Activated CD8-positive, alpha-beta memory T cell treated with anti-CD3 and anti-CD28 coated beads for 24 hours (primary cell): ENCODE results near the gene DIAPH1.
A peak's percentile ranks its signal among the peaks of the same experiment; 100 is the strongest.

ENCODE experiments used
- DNase-seq: peaks from one replicate; pipeline ENCODE4 v3.0.0-alpha.2; 2020

DIAPH1 gene

GRCh38 chr5:141560725-141561483, 57.9 kb downstream of the DIAPH1 start:
- no peak for DNase-seq

DNA sequence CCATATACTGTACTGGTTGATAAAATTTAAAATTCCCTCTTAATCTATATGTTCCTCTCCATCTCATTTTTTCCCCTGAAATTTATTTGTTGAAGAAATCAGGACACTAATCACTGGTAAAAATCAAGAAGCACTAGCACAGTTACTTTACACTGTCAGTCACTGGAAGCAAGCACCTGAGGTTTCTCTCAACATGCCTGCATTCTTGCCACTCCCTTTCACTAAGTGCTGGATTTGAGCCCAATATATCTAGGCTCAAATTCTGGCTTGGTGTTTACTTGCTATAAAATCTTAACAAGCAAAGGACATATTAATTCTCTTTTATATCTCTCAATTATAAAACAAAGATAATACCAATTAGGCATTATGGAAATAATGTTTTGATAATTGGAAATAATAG, 58.6 kb downstream of the DIAPH1 start:
- DNase-seq: no peak

- DNase-seq: no peak
Measured at GRCh38 chr5:141559461-141559860, 59.3 kb downstream of the DIAPH1 start.

DNA sequence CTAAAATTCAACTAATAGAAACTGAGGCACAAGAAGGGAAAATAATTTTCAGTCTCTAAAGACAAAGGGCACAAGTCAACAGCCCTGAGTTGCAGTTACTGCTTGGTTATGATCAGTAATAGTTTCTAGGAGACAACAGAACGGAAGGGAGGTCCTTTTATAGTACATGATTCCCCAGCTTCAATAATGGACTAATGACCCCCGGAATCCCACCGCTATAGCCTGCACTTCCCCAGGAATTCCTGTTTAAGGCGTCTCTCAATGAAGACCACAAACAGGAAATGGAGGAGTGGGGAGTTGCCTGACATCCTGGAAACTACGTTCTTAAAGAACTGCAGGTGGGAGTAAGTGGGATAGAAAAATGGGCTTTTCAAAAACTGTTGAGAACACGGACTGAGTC, 60.6 kb downstream of the DIAPH1 start:
- no peak for DNase-seq

GRCh38 chr5:141557681-141558136, 61.1 kb downstream of the DIAPH1 start:
- DNase-seq: peak; percentile 89

GRCh38 chr5:141547921-141548320, 70.9 kb downstream of the DIAPH1 start:
- DNase-seq: no peak

- no peak for DNase-seq
Measured at GRCh38 chr5:141547488-141547887, 71.3 kb downstream of the DIAPH1 start.

DNA sequence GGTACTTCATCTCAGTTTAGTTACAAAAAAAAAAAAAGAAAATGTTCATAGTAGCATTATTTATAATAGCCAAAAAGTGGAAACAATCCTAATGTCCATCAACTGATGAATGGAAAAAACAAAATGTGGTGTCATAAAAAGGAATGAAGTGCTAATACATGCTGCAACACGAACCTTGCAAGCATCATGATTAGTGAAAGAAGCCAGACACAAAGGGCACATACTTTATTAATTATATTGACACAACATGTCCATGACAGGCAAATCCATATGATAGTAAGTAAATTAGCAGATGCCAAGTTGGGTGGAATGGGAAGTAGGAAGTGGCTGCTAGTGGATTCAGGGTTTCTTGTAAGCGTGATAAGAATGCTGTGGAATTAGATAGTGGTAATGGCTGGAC, 75.7 kb downstream of the DIAPH1 start:
- DNase-seq: no peak

DNA sequence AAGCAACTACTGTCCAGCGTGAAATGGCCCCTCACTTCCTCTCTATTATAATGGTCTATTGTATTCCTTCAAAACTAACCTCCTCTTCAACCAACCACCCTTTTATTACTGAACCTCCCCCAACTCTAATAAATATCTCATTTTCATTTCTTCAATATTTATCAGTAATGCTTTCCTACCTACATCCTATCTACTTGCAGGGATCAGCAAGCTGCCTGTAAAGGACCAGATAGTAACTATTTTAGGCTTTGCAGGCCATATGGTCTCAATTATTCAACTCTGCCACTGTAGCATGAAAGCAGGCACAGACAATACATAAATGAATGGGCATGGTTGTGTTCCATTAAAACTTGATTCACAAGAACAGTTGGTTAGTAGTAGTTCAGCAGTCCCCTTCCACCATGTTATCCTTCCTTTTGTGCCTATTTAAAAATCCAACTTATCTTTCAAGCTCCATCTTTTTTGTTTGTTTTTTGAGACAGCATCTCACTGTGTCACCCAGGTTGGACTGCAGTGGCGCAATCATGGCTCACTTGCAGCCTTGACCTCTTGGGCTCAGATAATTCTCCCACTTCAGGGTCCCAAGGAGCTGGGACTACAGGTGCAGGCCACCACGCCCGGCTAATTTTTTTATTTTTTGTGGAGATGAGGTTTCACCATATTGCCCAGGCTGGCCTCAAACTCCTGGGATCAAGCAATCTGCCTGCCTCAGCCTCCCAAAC, 84.1 kb downstream of the DIAPH1 start:
- no peak for DNase-seq

- DNase-seq: no peak
Measured at GRCh38 chr5:141533897-141534296, 84.9 kb downstream of the DIAPH1 start.

DNA sequence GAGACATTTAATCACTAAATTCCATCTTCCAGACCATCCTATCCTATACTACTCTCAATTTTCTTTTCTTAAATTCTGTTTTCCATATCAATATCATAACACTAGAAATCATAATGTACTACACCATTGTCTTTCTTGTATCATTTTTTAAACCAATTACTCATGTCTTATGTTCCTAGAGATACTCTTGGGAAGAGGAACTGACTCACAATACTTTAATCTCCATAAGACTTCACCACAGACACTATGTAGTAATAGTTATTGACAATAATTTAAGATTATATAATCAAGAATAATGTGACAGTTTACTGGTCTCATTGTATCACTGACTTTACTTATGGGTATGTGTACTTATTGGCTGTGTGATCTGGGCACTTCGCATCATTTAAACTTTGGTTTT, 86.1 kb downstream of the DIAPH1 start:
- DNase-seq: no peak

DNA sequence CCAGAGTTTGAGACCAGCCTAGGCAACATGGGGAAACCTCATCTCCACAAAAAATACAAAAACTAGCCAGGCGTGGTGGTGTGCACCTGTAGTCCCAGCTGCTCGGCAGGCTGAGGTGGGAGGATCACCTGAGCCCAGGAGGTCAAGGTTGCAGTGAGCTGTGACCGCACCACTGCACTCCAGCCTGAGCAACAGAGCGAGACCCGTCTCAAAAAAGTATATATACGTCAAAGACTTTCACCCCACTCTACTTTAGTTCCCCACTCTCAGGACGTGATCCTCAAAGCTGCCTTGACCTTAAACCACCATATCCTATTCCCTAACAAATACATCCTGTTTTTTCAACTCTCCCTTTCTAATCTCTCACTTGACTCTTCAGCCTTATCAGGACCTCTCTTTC, 88.9 kb downstream of the DIAPH1 start:
- no peak for DNase-seq

DNA sequence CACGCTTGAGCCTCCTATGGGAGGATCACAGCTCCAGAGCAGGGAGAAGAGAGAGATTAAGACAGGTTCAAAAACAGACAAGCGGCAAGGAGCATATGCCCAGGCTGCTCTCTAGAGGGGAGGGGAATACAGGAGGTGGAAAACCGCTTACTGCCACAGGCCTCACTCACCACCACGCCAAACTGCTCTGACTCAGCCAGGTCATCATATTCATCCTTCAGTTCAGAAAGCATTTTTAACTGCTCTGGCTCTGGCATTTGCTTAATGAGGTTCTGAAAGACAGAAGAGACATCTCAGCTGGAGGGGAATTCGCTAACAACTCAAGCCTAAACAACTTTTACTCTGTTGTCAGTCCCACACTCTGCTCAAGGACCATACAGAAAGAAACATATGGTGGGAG, 89.8 kb downstream of the DIAPH1 start:
- DNase-seq: no peak

- no peak for DNase-seq
Measured at GRCh38 chr5:141528291-141528984, 90.4 kb downstream of the DIAPH1 start.

GRCh38 chr5:141527426-141527825, 91.4 kb downstream of the DIAPH1 start:
- DNase-seq: no peak

DNA sequence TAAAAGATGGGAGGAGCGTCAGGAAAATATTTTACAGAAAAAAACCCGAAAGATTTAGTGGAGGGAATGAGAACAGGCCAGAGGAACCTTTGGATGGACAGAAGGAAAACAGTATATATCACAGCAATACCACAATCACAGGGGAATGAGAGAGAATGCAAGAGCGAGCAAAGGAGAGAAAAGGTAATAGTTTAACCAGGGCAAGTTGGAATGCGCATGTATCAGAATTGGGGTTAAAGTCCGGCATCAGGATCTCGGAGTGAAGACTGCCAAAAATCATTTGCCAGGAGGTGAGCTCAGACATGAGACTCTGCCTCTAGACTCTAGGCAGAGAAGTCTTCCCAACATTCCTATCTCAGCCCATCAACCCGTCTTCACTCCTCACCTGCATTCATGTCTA, 93.1 kb downstream of the DIAPH1 start:
- peak; percentile 17 for DNase-seq

- DNase-seq: peak; percentile 80
Measured at GRCh38 chr5:141524604-141525597, 93.9 kb downstream of the DIAPH1 start.

GRCh38 chr5:141523991-141524390, 94.8 kb downstream of the DIAPH1 start:
- DNase-seq: peak; percentile 46

GRCh38 chr5:141522301-141522700, 96.5 kb downstream of the DIAPH1 start:
- DNase-seq: no peak

GRCh38 chr5:141521244-141521781, 97.5 kb downstream of the DIAPH1 start:
- DNase-seq: peak; percentile 47

DNA sequence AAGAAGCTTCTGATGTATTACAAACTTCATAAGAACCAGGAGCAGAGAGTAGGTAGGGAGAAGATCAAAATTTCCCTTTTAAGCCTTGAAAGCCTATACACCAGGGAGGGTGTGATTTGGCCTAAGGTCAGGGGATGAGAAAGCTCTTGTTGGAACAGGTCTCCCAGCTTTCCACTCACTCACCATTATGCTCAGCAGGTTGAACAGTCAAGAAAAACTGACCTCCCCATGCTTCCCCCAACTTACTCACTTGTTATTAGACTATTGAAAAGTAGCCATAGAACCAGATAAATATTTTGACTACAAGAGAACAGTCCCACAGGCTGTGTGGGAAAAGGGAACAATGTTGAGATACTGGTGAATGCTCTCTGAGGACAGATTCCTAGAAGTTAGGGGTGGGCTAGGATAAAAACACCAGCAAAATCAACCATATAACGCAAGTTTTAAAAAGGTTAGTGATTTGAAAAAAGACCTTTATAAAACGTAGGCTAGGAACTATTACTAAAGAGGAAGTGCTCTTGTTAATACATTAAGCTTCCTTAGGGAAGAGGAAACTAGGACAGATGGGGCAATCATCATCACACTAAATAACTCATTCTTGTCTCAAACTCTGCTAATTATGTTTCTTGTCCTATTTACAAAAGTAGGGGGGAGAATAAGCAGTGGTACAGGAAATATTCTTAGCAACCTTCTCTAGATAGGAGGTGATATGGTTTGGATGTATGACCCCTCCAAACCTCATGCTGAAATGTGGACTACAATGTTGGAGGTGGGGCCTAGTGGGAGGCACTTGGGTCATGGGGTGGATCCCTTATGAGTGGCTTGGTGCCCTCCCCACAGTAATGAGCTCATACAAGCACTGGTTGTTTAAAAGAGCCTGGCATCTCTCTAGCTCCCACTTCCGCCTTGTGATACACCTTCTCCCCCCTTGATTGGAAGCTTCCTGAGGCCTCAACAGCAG, 98.9 kb downstream of the DIAPH1 start:
- peak; percentile 33 for DNase-seq
